EH (cell line): ENCODE measurements around the gene BBS5.

Experiments used
- DNase-seq: peaks from one replicate; pipeline ENCODE4 v3.0.0-alpha.2; 2015; ENCODE audit warnings: low read depth

BBS5 gene

GRCh38 chr2:169546756-169547155 lies 67.5 kb downstream of the BBS5 start:
- no peak for DNase-seq
